GM04503 (cell line): Measurements from ENCODE around the gene CXXC4.

Experiments
- DNase-seq: peaks from one replicate; pipeline ENCODE4 v3.0.0-alpha.2; 2012; ENCODE audit warnings: low read depth

The CXXC4 gene

GRCh38 chr4:104494822-104495559 is at the start of gene CXXC4:
TSS of gene CXXC4 (minus strand) at chr4:104494894. CDS start at chr4:104491802, 3,092 bp downstream.
- DNase-seq = no peak

- DNase-seq = no peak
Measured at GRCh38 chr4:104533156-104533555, 38.5 kb upstream of the CXXC4 start.

- DNase-seq = no peak
Measured at GRCh38 chr4:104532677-104533076, 38.0 kb upstream of the CXXC4 start.

- DNase-seq = no peak
Measured at GRCh38 chr4:104531390-104531789, 36.7 kb upstream of the CXXC4 start.

GRCh38 chr4:104530426-104530825 is 35.7 kb upstream of the CXXC4 start:
- no peak for DNase-seq

- DNase-seq = no peak
Measured at GRCh38 chr4:104524591-104524990, 29.9 kb upstream of the CXXC4 start.

GRCh38 chr4:104524026-104524425 is 29.3 kb upstream of the CXXC4 start:
- no peak for DNase-seq

GRCh38 chr4:104519588-104519987 is 24.9 kb upstream of the CXXC4 start:
- DNase-seq = no peak

- DNase-seq = no peak
Measured at GRCh38 chr4:104516884-104517283, 22.2 kb upstream of the CXXC4 start.

GRCh38 chr4:104508224-104508623 is 13.5 kb upstream of the CXXC4 start:
- DNase-seq = no peak

GRCh38 chr4:104507112-104507511 is 12.4 kb upstream of the CXXC4 start:
- no peak for DNase-seq

- DNase-seq = no peak
Measured at GRCh38 chr4:104504536-104504935, 9.8 kb upstream of the CXXC4 start.

GRCh38 chr4:104502471-104502870 is 7.8 kb upstream of the CXXC4 start:
- no peak for DNase-seq

GRCh38 chr4:104501290-104501689 is 6.6 kb upstream of the CXXC4 start:
- DNase-seq = no peak

- DNase-seq = no peak
Measured at GRCh38 chr4:104500442-104500841, 5.7 kb upstream of the CXXC4 start.

GRCh38 chr4:104494185-104494584 is 509 bp downstream of the CXXC4 start:
- DNase-seq = no peak

GRCh38 chr4:104493081-104493831 is 1.4 kb downstream of the CXXC4 start:
- no peak for DNase-seq

- DNase-seq = no peak
Measured at GRCh38 chr4:104492183-104492771, 2.4 kb downstream of the CXXC4 start.

GRCh38 chr4:104491481-104492182 is 3.1 kb downstream of the CXXC4 start:
- no peak for DNase-seq

GRCh38 chr4:104490770-104491480 is 3.8 kb downstream of the CXXC4 start:
- DNase-seq = no peak

GRCh38 chr4:104490096-104490769 is 4.5 kb downstream of the CXXC4 start:
- DNase-seq = no peak
